Thoracic aorta (tissue), 2 donors: ENCODE data around the gene GABBR2. TPM values are rescaled to one million over a fixed set of nuclear protein-coding genes. Genes with fewer than 3 reads are reported as not detected.

Source experiments
- ATAC-seq: fragments of 150-250 bp; one replicate; pipeline ENCODE4 v1.8.0; 2017; ENCODE audit warnings: low read depth; ENCODE audit not compliant: insufficient number of reproducible peaks, low FRiP score
- DNase-seq: peaks from one replicate; pipeline ENCODE4 v3.0.0-alpha.2; 2020; ENCODE audit warnings: low spot score
- H3K27ac ChIP-seq, 2 donors: fragments of 200-600 bp; sonication (generic); 1 replicate in 1 of 2; 2 replicates in 1 of 2; pipeline ENCODE4 v1.5.1; 2016; ENCODE audit warnings: mild to moderate bottlenecking in 2 of 2, moderate library complexity in 2 of 2
- H3K27me3 ChIP-seq: fragments of 200-600 bp; sonication (generic); replicated peaks from 2 replicates; pipeline ENCODE4 v1.6.0; 2016; ENCODE audit warnings: mild to moderate bottlenecking; ENCODE audit not compliant: insufficient read depth
- H3K36me3 ChIP-seq: fragments of 200-600 bp; sonication (generic); one replicate; pipeline ENCODE4 v1.5.1; 2016
- H3K4me1 ChIP-seq, 2 donors: fragments of 200-600 bp; sonication (generic); 1 replicate in 1 of 2; 2 replicates in 1 of 2; pipeline versions ENCODE4 v1.5.1 to v1.6.0; 2016; ENCODE audit warnings: low read depth in 2 of 2, mild to moderate bottlenecking in 1 of 2; ENCODE audit not compliant: control insufficient read depth in 1 of 2
- H3K4me3 ChIP-seq: fragments of 200-600 bp; sonication (generic); 2 replicates; pipeline ENCODE4 v1.5.1; 2016; ENCODE audit warnings: mild to moderate bottlenecking
- H3K9me3 ChIP-seq: fragments of 200-600 bp; sonication (generic); 2 replicates; pipeline ENCODE4 v1.5.1; 2016
- CTCF ChIP-seq: fragments of 200-600 bp; sonication (generic); IDR thresholded peaks from one replicate; pipeline ENCODE4 v1.5.1; 2019; ENCODE audit warnings: antibody characterized with exemption
- total RNA-seq, 2 donors: library from RNA; depleted of rRNA; stranded (reverse); fragments of >200 nt; gene quantifications; one replicate each; pipeline versions ENCODE4 v1.1.0 to v1.2.3, GENCODE V29; 2016

The GABBR2 gene
- total RNA-seq, 2 donors from 2014 or later: not detected

GRCh38 chr9:98678244-98678842 lies 30.4 kb downstream of the GABBR2 start:
- Histone ChIP-seq H3K4me3 (no peak overlapping the region), H3K27ac (no peak overlapping the region), H3K4me1 (no peaks in the 10 kb centered on the region), H3K27me3 (no peaks in the 10 kb centered on the region), H3K36me3 (no peaks in the 10 kb centered on the region), H3K9me3 (peaks cover 4% of the 10 kb centered on the region)
- no peak for TF ChIP-seq CTCF
- no peak for DNase-seq
- ATAC-seq: no peak

- DNase-seq: no peak
- H3K36me3 ChIP-seq: no peaks in the 10 kb centered on the region
- no peaks in the 10 kb centered on the region for H3K4me1 ChIP-seq
- no peak for ATAC-seq
- no peak for TF ChIP-seq CTCF
- H3K27me3 ChIP-seq: no peaks in the 10 kb centered on the region
- no peak overlapping the region for H3K27ac ChIP-seq
- H3K9me3 ChIP-seq: peaks cover 4% of the 10 kb centered on the region
- no peak overlapping the region for H3K4me3 ChIP-seq
Measured at GRCh38 chr9:98673681-98674080, 35.1 kb downstream of the GABBR2 start.

- Histone ChIP-seq H3K9me3 (no peaks in the 10 kb centered on the region), H3K4me1 (no peaks in the 10 kb centered on the region), H3K4me3 (no peak overlapping the region), H3K27ac (no peak overlapping the region), H3K36me3 (no peaks in the 10 kb centered on the region), H3K27me3 (no peaks in the 10 kb centered on the region)
- ATAC-seq (no peak), DNase-seq (no peak)
- no peak for TF ChIP-seq CTCF
Measured at GRCh38 chr9:98667005-98667640, 41.6 kb downstream of the GABBR2 start.

- no peaks in the 10 kb centered on the region for H3K4me1 ChIP-seq
- no peak overlapping the region for H3K27ac ChIP-seq
- H3K36me3 ChIP-seq: no peaks in the 10 kb centered on the region
- DNase-seq (no peak), ATAC-seq (no peak)
- no peak for TF ChIP-seq CTCF
- H3K27me3 ChIP-seq: no peaks in the 10 kb centered on the region
- H3K4me3 ChIP-seq: no peak overlapping the region
- H3K9me3 ChIP-seq: no peaks in the 10 kb centered on the region
Measured at GRCh38 chr9:98665501-98665900, 43.2 kb downstream of the GABBR2 start.

- no peak for DNase-seq
- H3K4me1 ChIP-seq: peaks cover 0 to 29% of the 10 kb centered on the region in 2 donors
- no peak for TF ChIP-seq CTCF
- H3K4me3 ChIP-seq: no peak overlapping the region
- H3K27me3 ChIP-seq: no peaks in the 10 kb centered on the region
- ATAC-seq: no peak
- H3K36me3 ChIP-seq: no peaks in the 10 kb centered on the region
- H3K27ac ChIP-seq: no peak overlapping the region
- H3K9me3 ChIP-seq: no peaks in the 10 kb centered on the region
Measured at GRCh38 chr9:98660541-98660940, 48.2 kb downstream of the GABBR2 start.
